ENCODE data around the gene NEU1. TPM values are rescaled to one million over a fixed set of nuclear protein-coding genes. Genes with fewer than 3 reads are reported as not detected.
"Not testable (repeated sequence)": the region's sequence is repeated elsewhere in the genome, so short reads cannot be mapped to it uniquely, and the experiment has no call there.

NEU1 gene
- total RNA-seq, 1 experiment from 2014 or later: 44.8 TPM

- H3K4me1 Mint-ChIP-seq: peaks cover 10% of the 10 kb centered on the region
- peaks cover 7% of the 10 kb centered on the region; the same call in 1 of the 2 replicates for H3K9me3 Mint-ChIP-seq
- CTCF ChIA-PET: no interaction called here
- H3K27ac Mint-ChIP-seq: no peak overlapping the region
- ATAC-seq (no peak), DNase-seq (ENCODE audit: low spot score) (no peak)
- peaks cover 26% of the 10 kb centered on the region for H3K36me3 Mint-ChIP-seq
- H3K27me3 Mint-ChIP-seq (ENCODE audit: low read depth): peaks cover 5% of the 10 kb centered on the region; the same call in 1 of the 2 replicates
- TF ChIP-seq MYBL2 (CRISPR knock-in tag; IDR thresholded peaks at IDR 0.05) (no peak), JUN (CRISPR knock-in tag; IDR thresholded peaks at IDR 0.05) (no peak), ZNF416 (CRISPR knock-in tag; IDR thresholded peaks at IDR 0.05) (no peak), ZBTB21 (CRISPR knock-in tag; IDR thresholded peaks at IDR 0.05; ENCODE audit: borderline replicate concordance) (no peak), JAZF1 (CRISPR knock-in tag; IDR thresholded peaks at IDR 0.05) (no peak), NR2C2 (CRISPR knock-in tag; IDR thresholded peaks at IDR 0.05) (no peak), GABPB1 (CRISPR knock-in tag; IDR thresholded peaks at IDR 0.05) (no peak), ATF3 (CRISPR knock-in tag; conservative IDR thresholded peaks at IDR 0.05) (no peak), ATF1 (CRISPR knock-in tag; IDR thresholded peaks at IDR 0.05) (no peak), ZNF423 (CRISPR knock-in tag; IDR thresholded peaks at IDR 0.05) (no peak), CREB1 (CRISPR knock-in tag; IDR thresholded peaks at IDR 0.05) (no peak), TP53 (CRISPR knock-in tag; IDR thresholded peaks at IDR 0.05) (no peak), PRDM15 (CRISPR knock-in tag; IDR thresholded peaks at IDR 0.05) (no peak), USF1 (CRISPR knock-in tag; IDR thresholded peaks at IDR 0.05) (no peak), PRRX2 (CRISPR knock-in tag; IDR thresholded peaks at IDR 0.05) (no peak), EMX1 (CRISPR knock-in tag; IDR thresholded peaks at IDR 0.05) (no peak)
- TF ChIP-seq, protein P1, sequence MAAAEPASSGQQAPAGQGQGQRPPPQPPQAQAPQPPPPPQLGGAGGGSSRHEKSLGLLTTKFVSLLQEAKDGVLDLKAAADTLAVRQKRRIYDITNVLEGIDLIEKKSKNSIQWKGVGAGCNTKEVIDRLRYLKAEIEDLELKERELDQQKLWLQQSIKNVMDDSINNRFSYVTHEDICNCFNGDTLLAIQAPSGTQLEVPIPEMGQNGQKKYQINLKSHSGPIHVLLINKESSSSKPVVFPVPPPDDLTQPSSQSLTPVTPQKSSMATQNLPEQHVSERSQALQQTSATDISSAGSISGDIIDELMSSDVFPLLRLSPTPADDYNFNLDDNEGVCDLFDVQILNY (CRISPR knock-in tag; IDR thresholded peaks at IDR 0.05): no peak
- POLR2A ChIA-PET: no interaction called here
- no peak overlapping the region for H3K4me3 Mint-ChIP-seq
Observed at GRCh38 chr6:31858707-31859106, 3.9 kb downstream of the NEU1 start.

DNA sequence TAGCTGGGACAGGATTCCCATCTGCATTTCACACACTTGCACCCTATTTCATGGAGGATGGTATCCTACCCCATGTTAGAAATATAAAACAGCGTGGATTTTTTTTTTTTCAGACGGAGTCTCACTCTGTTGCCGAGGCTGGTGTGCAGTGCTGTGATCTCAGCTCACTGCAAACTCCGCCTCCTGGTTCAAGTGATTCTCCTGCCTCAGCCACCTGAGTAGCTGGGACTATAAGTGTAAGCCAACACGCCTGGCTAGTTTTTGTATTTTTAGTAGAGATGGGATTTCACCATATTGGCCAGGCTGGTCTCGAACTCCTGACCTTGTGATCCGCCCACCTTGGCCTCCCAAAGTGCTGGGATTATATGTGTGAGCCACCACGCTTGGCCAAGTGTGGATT is 4.8 kb downstream of the NEU1 start:
- H3K4me3 Mint-ChIP-seq; POLR2A ChIA-PET; H3K9me3 Mint-ChIP-seq; H3K4me1 Mint-ChIP-seq; H3K27me3 Mint-ChIP-seq (ENCODE audit: low read depth); ATAC-seq; DNase-seq (ENCODE audit: low spot score): not testable (repeated sequence)
- H3K36me3 Mint-ChIP-seq: peaks cover 29% of the 10 kb centered on the region
- H3K27ac Mint-ChIP-seq: peak overlapping the region; percentile 61; the same call in 1 of the 2 replicates
- CTCF ChIA-PET: interaction anchor here (1.2 to 1.6 kb wide), 2 partner anchors 51 to 88 kb away, joined by 3 to 4 read pairs; partner anchors contain the start of gene LSM2

DNA sequence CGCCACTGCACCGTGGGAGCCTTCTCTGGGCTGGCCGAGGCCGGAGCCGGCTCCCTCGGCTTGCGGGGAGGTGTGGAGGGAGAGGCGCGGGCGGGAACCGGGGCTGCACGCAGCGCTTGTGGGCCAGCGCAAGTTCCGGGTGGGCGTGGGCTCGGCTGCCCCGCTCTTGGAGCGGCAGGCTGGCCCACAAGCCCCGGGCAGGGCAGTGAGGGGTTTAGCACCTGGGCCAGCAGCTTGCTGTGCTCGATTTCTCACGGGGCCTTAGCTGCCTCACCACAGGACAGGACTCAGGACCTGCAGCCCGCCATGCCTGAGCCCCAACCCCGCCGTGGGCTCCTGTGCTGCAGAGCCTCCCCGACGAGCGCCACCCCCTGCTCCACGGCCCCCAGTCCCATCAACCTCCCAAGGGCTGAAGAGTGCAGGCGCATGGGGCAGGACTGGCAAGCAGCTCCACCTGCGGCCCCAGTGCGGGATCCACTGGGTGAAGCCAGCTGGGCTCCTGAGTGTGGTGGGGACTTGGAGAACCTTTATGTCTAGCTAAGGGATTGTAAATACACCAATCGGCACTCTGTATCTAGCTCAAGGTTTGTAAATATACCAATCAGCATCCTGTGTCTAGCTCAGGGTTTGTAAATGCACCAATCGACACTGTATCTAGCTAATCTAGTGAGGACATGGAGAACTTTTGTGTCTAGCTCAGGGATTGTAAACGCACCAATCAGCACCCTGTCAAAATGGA is 10.5 kb downstream of the NEU1 start:
- H3K27ac Mint-ChIP-seq; H3K4me1 Mint-ChIP-seq; H3K27me3 Mint-ChIP-seq (ENCODE audit: low read depth); POLR2A ChIA-PET; H3K4me3 Mint-ChIP-seq: not testable (repeated sequence)
- Mint-ChIP-seq H3K36me3 (peaks cover 16% of the 10 kb centered on the region), H3K9me3 (peaks cover 14% of the 10 kb centered on the region)
- peak; percentile 39; the same call in 1 of the 2 replicates for ATAC-seq
- DNase-seq (ENCODE audit: low spot score): peak; percentile 24
- CTCF ChIA-PET: interaction anchor here (0.6 to 1.1 kb wide), 5 partner anchors 35 to 86 kb away, joined by 3 to 5 read pairs (median 3); no protein-coding TSS in a partner anchor
